GM23248 (cell line): ENCODE measurements around the gene PCDHGA6. TPM values are rescaled to one million over a fixed set of nuclear protein-coding genes. Genes with fewer than 3 reads are reported as not detected.

ENCODE experiments used
- DNase-seq: peaks from one replicate; pipeline ENCODE4 v3.0.0-alpha.2; 2015
- H2AFZ ChIP-seq: fragments of 200-600 bp; sonication (generic); 2 replicates; pipeline ENCODE4 v1.6.1; 2016; ENCODE audit warnings: antibody characterized with exemption
- H3F3A ChIP-seq: fragments of 200-600 bp; sonication (generic); 2 replicates; pipeline ENCODE4 v1.6.1; 2016; ENCODE audit warnings: mild to moderate bottlenecking, antibody characterized with exemption, mixed run types; ENCODE audit not compliant: insufficient read depth
- H3K27ac ChIP-seq: fragments of 200-600 bp; sonication (generic); 2 replicates; pipeline ENCODE4 v1.5.1; 2016; ENCODE audit warnings: mild to moderate bottlenecking
- H3K27me3 ChIP-seq: fragments of 200-600 bp; sonication (generic); replicated peaks from 2 replicates; pipeline ENCODE4 v1.6.1; 2016; ENCODE audit warnings: mild to moderate bottlenecking; ENCODE audit not compliant: insufficient read depth
- H3K36me3 ChIP-seq: fragments of 200-600 bp; sonication (generic); 2 replicates; pipeline ENCODE4 v1.6.1; 2016; ENCODE audit warnings: low read depth, mild to moderate bottlenecking
- H3K4me1 ChIP-seq: fragments of 200-600 bp; sonication (generic); 2 replicates; pipeline ENCODE4 v1.6.1; 2016; ENCODE audit warnings: mild to moderate bottlenecking; ENCODE audit not compliant: insufficient read depth
- H3K4me2 ChIP-seq: fragments of 200-600 bp; sonication (generic); one replicate; pipeline ENCODE4 v1.6.1; 2016; ENCODE audit warnings: mild to moderate bottlenecking; ENCODE audit not compliant: unreplicated experiment
- H3K4me3 ChIP-seq: fragments of 200-600 bp; sonication (generic); 2 replicates; pipeline ENCODE4 v1.5.1; 2016; ENCODE audit warnings: mild to moderate bottlenecking
- H3K79me2 ChIP-seq: fragments of 200-600 bp; sonication (generic); 2 replicates; pipeline ENCODE4 v1.6.1; 2016; ENCODE audit warnings: mild to moderate bottlenecking; ENCODE audit not compliant: insufficient read depth
- H3K9ac ChIP-seq: fragments of 200-600 bp; sonication (generic); 2 replicates; pipeline ENCODE4 v1.6.1; 2016; ENCODE audit warnings: mild to moderate bottlenecking
- H3K9me2 ChIP-seq: fragments of 200-600 bp; sonication (generic); 2 replicates; pipeline ENCODE4 v1.6.1; 2016; ENCODE audit warnings: mixed run types, mild to moderate bottlenecking, moderate library complexity; ENCODE audit not compliant: insufficient read depth
- H3K9me3 ChIP-seq: fragments of 200-600 bp; sonication (generic); one replicate; pipeline ENCODE4 v1.6.1; 2017; ENCODE audit warnings: low read depth
- H4K20me1 ChIP-seq: fragments of 200-600 bp; sonication (generic); 2 replicates; pipeline ENCODE4 v1.6.0; 2016; ENCODE audit not compliant: insufficient read depth
- EZH2 ChIP-seq: fragments of 200-600 bp; sonication (generic); IDR thresholded peaks from 2 replicates; pipeline ENCODE4 v1.6.1; 2018; ENCODE audit warnings: antibody characterized with exemption, mild to moderate bottlenecking; ENCODE audit not compliant: insufficient read depth, poor library complexity, severe bottlenecking
- EZH2phosphoT487 ChIP-seq: fragments of 200-600 bp; sonication (generic); IDR thresholded peaks from 2 replicates; pipeline ENCODE4 v1.6.1; 2018; ENCODE audit warnings: antibody characterized with exemption, moderate library complexity, mild to moderate bottlenecking, low read depth; ENCODE audit not compliant: insufficient read depth
- WGBS, 2 experiments: methylation state at CpG; one replicate each; pipeline ENCODE4 v1.1.6; 2015 to 2017; ENCODE audit warnings: low lambda C conversion rate in 2 of 2, low coverage in 1 of 2; ENCODE audit errors: missing lambda C conversion rate in 2 of 2; 5-methylcytosine and 5-hydroxymethylcytosine counted together
- in situ Hi-C: fragments of 300-500 bp; cut with MboI; formaldehyde crosslinking; loops from 2 replicates; pipeline ENCODE4 v1.15.0; 2020
- polyA plus RNA-seq: library from polyadenylated mRNA; unstranded; fragments of >200 nt; fragmentation: Nextera tagmentation; extraction: Ambion mirVana; gene quantifications from 2 replicates; pipeline ENCODE4 v1.2.1, GENCODE V29; 2016
- total RNA-seq: library from RNA; depleted of rRNA; stranded (reverse); fragments of >200 nt; shearing (Covaris generic); gene quantifications from 2 replicates; pipeline ENCODE4 v1.2.3, GENCODE V29; 2014

The PCDHGA6 gene
- total and polyA plus RNA-seq, 2 experiments from 2014 or later: 2.6 to 5.4 TPM

DNA sequence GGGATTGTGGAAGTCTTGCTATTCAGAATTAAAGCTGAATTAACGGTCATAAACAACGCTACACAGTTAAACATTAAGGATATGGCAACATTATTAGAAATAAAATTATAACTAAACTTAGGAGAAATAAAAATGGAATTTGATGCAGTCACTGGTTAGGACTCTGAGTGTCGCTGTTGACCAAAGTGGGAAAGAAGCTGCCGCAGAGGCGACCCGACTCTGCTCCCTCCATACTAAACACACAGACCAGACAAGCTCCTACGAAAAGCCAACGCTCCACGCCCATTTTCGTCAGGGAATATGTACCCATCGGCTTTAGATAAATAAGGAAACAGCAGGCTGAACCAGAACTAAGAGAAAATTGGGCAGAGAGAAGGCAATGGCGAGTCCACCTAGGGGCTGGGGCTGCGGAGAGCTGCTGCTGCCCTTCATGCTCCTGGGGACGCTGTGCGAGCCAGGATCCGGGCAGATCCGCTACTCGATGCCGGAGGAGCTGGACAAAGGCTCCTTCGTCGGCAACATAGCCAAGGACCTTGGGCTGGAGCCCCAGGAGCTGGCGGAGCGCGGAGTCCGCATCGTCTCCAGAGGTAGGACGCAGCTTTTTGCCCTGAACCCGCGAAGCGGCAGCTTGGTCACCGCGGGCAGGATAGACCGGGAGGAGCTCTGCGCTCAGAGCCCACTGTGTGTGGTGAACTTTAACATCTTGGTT, 9.6 kb upstream of the PCDHGA6 start, which contains the start of gene PCDHGA5:
Gene PCDHGA5, plus strand, starts transcription at position 211 of the 709 bp plus-strand sequence. Its CDS starts 169 bp downstream, at position 380.
- Histone ChIP-seq H3K9me2 (no peaks in the 10 kb centered on the region), H3K9me3 (peaks cover 3% of the 10 kb centered on the region), H3F3A (no peaks in the 10 kb centered on the region), H4K20me1 (no peaks in the 10 kb centered on the region), H3K9ac (no peak within 1 kb of the TSS), H2AFZ (no peak within 1 kb of the TSS), H3K4me2 (no peak within 1 kb of the TSS), H3K79me2 (no peaks in the 10 kb centered on the region), H3K4me3 (no peak within 1 kb of the TSS), H3K36me3 (no peaks in the 10 kb centered on the region; the same call in 1 of the 2 replicates), H3K27ac (no peak within 1 kb of the TSS), H3K4me1 (no peaks in the 10 kb centered on the region), H3K27me3 (no peaks in the 10 kb centered on the region)
- TF ChIP-seq EZH2 (no peak), EZH2phosphoT487 (no peak)
- no peak for DNase-seq
- in situ Hi-C loops: no loop called here
- WGBS, 2 experiments: 22 to 24% methylated on average over 34 of the region's 34 CpGs

DNA sequence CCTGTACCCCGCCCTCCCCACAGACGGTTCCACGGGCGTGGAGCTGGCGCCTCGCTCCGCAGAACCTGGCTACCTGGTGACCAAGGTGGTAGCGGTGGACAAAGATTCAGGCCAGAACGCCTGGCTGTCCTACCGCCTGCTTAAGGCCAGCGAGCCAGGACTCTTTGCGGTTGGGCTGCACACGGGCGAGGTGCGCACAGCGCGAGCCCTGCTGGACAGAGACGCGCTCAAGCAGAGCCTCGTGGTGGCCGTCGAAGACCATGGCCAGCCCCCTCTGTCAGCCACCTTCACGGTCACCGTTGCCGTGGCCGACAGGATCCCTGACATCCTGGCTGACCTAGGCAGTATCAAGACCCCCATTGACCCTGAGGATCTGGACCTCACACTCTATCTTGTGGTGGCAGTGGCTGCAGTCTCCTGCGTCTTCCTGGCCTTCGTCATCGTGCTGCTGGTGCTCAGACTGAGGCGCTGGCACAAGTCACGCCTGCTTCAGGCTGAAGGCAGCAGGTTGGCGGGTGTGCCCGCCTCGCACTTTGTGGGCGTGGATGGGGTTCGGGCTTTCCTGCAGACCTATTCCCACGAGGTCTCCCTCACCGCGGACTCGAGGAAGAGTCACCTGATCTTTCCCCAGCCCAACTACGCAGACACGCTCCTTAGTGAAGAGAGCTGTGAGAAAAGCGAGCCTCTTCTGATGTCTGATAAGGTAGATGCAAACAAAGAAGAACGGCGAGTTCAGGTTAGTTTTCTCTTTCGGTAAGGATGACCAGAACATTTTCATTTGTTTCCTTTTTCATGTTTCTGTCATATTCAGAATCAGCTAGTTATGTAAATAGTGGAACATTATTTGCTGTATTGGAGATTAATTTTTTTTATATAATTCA, 7.4 kb upstream of the PCDHGA6 start:
- WGBS, 2 experiments: 43 to 49% methylated on average over 37 to 44 of the region's 46 CpGs
- H3K4me2 ChIP-seq: no peak overlapping the region
- in situ Hi-C loops: no loop called here
- H3K27me3 ChIP-seq: no peaks in the 10 kb centered on the region
- no peaks in the 10 kb centered on the region for H3K9me2 ChIP-seq
- H3F3A ChIP-seq: no peaks in the 10 kb centered on the region
- H3K4me1 ChIP-seq: no peaks in the 10 kb centered on the region
- H3K4me3 ChIP-seq: no peak overlapping the region
- H4K20me1 ChIP-seq: no peaks in the 10 kb centered on the region
- H3K9ac ChIP-seq: no peak overlapping the region
- DNase-seq: no peak
- TF ChIP-seq EZH2phosphoT487: no peak
- no peak for TF ChIP-seq EZH2
- no peaks in the 10 kb centered on the region for H3K79me2 ChIP-seq
- H3K27ac ChIP-seq: no peak overlapping the region
- H3K9me3 ChIP-seq: peaks cover 3% of the 10 kb centered on the region
- H2AFZ ChIP-seq: no peak overlapping the region
- no peaks in the 10 kb centered on the region; the same call in 1 of the 2 replicates for H3K36me3 ChIP-seq

DNA sequence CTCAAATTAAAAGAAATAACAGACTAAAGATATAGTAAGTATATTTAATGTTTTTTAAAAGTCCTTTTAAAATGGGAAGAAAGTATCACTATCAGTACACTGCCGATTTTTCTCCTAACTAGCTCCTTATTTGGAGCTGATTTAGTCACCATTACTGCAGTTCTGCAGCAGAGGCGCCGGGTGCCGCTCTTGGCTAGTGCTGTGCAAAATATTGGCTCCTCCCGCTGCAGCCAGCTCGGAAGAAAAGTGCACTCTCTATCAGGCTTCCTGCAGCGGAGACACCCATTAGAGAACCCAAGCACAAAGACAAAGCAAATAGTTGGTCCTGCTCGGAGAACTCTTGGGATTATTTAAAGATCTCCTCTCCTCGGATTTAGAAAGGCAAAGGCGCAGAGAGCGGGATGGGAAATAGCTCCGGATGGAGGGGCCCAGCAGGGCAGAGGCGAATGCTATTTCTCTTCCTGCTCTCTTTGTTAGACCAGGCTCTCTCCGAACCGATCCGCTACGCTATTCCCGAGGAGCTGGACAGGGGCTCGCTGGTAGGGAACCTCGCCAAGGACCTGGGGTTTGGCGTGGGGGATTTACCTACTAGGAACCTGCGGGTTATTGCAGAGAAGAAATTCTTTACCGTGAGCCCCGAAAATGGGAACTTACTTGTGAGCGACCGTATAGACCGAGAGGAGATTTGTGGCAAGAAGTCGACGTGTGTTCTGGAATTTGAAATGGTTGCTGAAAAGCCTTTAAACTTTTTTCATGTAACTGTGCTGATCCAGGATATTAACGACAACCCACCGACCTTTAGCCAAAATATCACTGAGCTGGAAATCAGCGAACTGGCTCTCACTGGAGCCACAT, 3.5 kb upstream of the PCDHGA6 start, which contains the start of gene PCDHGB3:
Gene PCDHGB3, plus strand, starts transcription at position 249 of the 855 bp plus-strand sequence. Its CDS starts 153 bp downstream, at position 402.
- Histone ChIP-seq H3K79me2 (no peaks in the 10 kb centered on the region), H3K4me3 (peak within 1 kb of the TSS; percentile 59), H3K27me3 (no peaks in the 10 kb centered on the region), H3K9ac (0 out of 2 replicates have a peak within 1 kb of the TSS, but pooled peaks have one; percentile 3), H3K4me1 (no peaks in the 10 kb centered on the region), H3K27ac (no peak within 1 kb of the TSS), H3K9me2 (no peaks in the 10 kb centered on the region), H2AFZ (peak within 1 kb of the TSS; percentile 69), H3K9me3 (no peaks in the 10 kb centered on the region), H3K36me3 (no peaks in the 10 kb centered on the region), H4K20me1 (no peaks in the 10 kb centered on the region), H3K4me2 (peak within 1 kb of the TSS; percentile 45), H3F3A (no peaks in the 10 kb centered on the region)
- in situ Hi-C loops: no loop called here
- DNase-seq: peak; percentile 81
- no peak for TF ChIP-seq EZH2phosphoT487
- no peak for TF ChIP-seq EZH2
- 28 to 31% methylated on average over 32 of the region's 32 CpGs for WGBS, 2 experiments
